ENCODE results near the gene GABPA.

GABPA gene

DNA sequence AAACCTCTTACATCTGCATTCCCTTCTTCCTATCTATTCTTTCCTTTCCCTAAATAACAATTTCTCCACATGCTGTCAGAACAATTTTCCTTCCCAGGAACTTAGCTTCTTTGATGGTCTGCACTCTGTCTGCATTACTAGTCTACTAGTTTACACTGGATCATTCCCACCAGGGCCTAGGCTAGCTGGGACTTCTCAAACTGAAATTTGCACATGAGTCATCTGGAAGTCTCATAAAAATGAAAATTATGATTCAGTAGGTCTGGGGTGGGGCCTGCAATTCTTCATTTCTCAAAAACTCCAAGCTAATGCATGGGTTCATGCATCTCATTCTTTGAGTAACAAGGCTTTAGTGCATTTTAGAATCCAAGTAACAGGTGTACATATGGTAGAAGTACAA lies 74.2 kb downstream of the GABPA start:
- DNase-seq (ENCODE audit: low spot score), result no peak

DNA sequence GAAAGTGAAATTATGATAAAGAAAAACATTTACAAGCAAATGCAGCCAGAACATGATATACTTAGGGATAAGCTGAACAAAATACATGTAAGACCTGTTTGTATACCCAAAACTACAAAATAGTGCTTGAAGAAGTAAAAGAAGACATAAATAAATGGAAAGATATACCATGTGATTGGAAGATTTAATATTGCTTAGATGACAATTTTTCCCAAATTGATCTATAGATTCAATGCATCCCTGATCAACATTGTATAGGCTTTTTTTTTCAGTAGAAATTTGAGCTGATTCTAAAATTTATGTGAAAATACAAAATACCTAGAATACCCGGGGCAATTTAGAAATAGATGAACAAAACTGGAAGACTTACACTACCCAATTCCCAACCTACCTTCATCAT lies 76.4 kb downstream of the GABPA start:
- DNase-seq (ENCODE audit: low spot score), result no peak

DNA sequence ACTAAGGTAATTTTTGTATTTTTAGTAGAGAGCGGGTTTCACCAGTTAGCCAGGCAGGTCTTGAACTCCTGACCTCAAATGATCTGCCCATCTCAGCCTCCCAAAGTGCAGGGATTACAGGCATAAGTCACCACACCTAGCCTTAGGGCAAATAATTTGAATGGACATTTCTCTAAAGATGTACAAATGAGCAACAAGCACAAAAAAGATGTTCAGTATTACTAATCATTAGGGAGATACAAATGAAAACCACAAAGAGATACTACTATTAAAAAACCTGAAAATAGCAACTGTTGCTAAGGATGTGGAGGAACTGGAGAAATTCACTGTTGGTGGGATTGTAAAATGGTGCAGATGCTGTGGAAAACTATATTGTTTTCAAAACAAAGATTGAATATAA lies 79.1 kb downstream of the GABPA start:
- DNase-seq (ENCODE audit: low spot score), result no peak

DNA sequence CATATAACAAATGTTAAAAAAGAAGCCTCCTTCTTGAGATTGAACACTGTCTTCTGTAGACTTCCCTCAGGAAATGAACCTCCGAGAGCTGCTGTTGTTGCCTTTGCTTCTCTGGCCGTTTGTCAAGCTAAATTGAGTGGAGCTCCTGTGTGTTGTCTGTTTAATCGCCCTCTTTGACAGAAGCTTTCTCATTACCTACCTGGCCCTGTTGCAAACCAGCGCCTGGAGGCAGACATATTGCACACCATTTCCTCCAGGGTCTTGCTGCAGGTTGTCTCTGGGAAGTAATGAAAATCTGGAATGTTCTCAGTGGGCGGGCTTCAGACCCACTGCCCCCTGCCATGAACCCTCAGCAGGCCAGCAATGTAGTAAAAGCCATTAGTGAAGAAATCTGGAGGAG lies 83.3 kb downstream of the GABPA start:
- no peak for DNase-seq (ENCODE audit: low spot score)

DNA sequence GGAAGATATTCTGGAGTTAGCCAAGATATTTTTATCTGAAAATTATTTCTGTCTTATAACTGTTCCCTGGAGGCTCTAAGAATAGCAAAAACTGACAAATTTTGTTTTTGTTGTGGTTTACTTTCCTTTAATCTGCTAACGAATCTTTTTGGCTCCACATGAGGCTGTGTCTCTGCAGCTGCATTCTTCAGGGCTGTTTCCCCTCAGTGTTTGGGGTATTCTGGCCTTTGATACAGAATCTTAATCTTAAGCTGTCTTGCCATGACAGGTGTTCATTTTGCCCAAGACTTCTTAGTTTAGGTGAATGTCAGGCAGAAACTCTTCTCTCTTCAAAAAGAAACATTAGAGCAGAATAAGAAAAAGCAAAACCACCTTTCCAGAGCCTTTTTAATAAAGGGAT lies 83.8 kb downstream of the GABPA start:
- no peak for DNase-seq (ENCODE audit: low spot score)
